Measurements from ENCODE around the gene ZNF385C. TPM values are rescaled to one million over a fixed set of nuclear protein-coding genes. Genes with fewer than 3 reads are reported as not detected.

ZNF385C gene
- total RNA-seq, 2 donors from 2014 or later: 2.3 to 11.8 TPM

- 61% methylated on average over 6 of the region's 6 CpGs for WGBS
- Histone ChIP-seq H3K27me3 (replicated peaks; ENCODE audit: insufficient read depth) (no peaks in the 10 kb centered on the region), H3K36me3 (no peaks in the 10 kb centered on the region), H3K4me1 (replicated peaks) (no peaks in the 10 kb centered on the region), H3K27ac (no peak overlapping the region), H3K9me3 (no peaks in the 10 kb centered on the region), H3K4me3 (no peak overlapping the region)
- TF ChIP-seq POLR2AphosphoS5 (IDR thresholded peaks at IDR 0.05): no peak
- TF ChIP-seq, protein P1, sequence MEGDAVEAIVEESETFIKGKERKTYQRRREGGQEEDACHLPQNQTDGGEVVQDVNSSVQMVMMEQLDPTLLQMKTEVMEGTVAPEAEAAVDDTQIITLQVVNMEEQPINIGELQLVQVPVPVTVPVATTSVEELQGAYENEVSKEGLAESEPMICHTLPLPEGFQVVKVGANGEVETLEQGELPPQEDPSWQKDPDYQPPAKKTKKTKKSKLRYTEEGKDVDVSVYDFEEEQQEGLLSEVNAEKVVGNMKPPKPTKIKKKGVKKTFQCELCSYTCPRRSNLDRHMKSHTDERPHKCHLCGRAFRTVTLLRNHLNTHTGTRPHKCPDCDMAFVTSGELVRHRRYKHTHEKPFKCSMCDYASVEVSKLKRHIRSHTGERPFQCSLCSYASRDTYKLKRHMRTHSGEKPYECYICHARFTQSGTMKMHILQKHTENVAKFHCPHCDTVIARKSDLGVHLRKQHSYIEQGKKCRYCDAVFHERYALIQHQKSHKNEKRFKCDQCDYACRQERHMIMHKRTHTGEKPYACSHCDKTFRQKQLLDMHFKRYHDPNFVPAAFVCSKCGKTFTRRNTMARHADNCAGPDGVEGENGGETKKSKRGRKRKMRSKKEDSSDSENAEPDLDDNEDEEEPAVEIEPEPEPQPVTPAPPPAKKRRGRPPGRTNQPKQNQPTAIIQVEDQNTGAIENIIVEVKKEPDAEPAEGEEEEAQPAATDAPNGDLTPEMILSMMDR (IDR thresholded peaks at IDR 0.05): no peak
- DNase-seq (ENCODE audit: low spot score): no peak
- intact Hi-C loops (cut with DNase I): no loop called here
Measured at GRCh38 chr17:42031584-42031983, 66.7 kb downstream of the ZNF385C start.

DNA sequence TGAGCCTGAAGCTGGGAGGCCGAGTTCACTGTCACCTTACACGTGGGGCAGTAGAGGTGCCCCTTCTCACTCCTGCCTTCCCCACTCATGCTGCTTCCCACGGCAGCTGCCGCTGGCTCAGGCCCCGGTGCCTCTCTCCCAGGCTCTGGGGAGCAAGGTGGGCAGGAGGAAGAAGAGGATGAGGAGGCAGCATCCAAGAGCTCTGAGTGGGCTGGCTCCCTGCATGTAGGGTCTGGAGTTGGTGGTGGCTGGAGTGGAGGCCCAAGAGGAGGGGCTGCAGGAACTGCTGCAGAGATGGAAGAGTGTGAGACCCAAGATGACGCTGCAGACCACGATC, 69.5 kb downstream of the ZNF385C start:
- H3K27me3 ChIP-seq (replicated peaks; ENCODE audit: insufficient read depth): no peaks in the 10 kb centered on the region
- intact Hi-C loops (cut with DNase I): no loop called here

DNA sequence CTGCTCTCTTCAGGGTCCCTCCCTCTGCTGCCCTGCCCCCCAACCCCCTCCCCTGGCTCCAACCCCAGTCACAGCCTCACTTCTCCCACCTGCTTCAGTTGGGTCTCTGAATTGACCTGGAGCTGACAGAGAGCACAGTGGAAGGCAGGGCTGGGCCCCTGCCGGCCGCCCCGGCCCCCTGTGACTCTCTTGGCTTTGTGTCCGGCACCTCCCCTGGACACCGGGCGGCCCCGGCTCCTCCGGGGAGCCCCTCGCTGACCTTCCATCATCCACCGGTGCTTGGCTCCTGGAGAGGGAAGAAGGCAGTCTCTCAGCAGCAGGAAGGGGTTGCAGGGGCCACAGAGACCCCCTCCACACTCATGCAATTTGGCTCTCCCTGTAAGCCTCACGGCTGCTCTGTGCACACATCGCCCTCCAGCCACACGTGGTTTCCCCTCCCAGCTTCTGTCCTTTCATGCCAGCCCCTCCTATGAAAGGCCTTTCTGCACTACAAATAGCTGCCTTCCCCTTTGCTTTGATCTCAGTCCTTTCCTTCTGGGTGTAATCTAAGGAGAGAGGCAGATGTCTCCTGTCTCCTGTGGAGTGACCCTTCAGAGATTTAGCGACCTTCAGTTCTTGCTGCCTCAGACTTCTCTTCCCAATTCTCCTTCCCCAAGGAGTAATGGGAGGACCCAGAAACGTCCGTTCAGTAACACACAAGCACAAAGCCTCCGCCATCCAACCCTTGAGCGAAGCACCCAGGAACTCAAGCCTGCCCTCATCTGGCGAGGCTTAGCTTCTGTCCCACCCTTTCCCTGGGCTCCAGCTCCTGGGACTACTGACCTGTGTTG, 70.1 kb downstream of the ZNF385C start:
- Histone ChIP-seq H3K4me1 (replicated peaks) (no peaks in the 10 kb centered on the region), H3K9me3 (no peaks in the 10 kb centered on the region), H3K4me3 (no peak overlapping the region), H3K36me3 (peaks cover 6 to 7% of the 10 kb centered on the region in 2 donors), H3K27ac (no peak overlapping the region), H3K27me3 (replicated peaks; ENCODE audit: insufficient read depth) (no peaks in the 10 kb centered on the region)
- intact Hi-C loops (cut with DNase I): no loop called here
- no peak for TF ChIP-seq POLR2AphosphoS5 (IDR thresholded peaks at IDR 0.05)
- TF ChIP-seq, protein P1 (IDR thresholded peaks at IDR 0.05): no peak
- no peak for TF ChIP-seq POLR2A (IDR thresholded peaks at IDR 0.05)
- WGBS: 58% methylated on average over 19 of the region's 19 CpGs
- no peak for DNase-seq (ENCODE audit: low spot score)

More for the DNA sequence above, 69.5 kb downstream of the ZNF385C start:
- Histone ChIP-seq H3K4me1 (replicated peaks) (no peaks in the 10 kb centered on the region), H3K27ac (no peak overlapping the region), H3K36me3 (peaks cover 0 to 3% of the 10 kb centered on the region in 2 donors), H3K9me3 (no peaks in the 10 kb centered on the region), H3K4me3 (no peak overlapping the region)
- WGBS: 79% methylated on average over 7 of the region's 7 CpGs
- TF ChIP-seq POLR2AphosphoS5 (IDR thresholded peaks at IDR 0.05): no peak
- no peak for TF ChIP-seq POLR2A (IDR thresholded peaks at IDR 0.05)
- TF ChIP-seq, protein P1 (IDR thresholded peaks at IDR 0.05): no peak
- DNase-seq (ENCODE audit: low spot score): no peak

GRCh38 chr17:42027590-42027889, 70.7 kb downstream of the ZNF385C start:
- Histone ChIP-seq H3K27me3 (replicated peaks; ENCODE audit: insufficient read depth) (no peaks in the 10 kb centered on the region), H3K36me3 (peaks cover 6 to 7% of the 10 kb centered on the region in 2 donors), H3K4me3 (no peak overlapping the region), H3K4me1 (replicated peaks) (no peaks in the 10 kb centered on the region), H3K9me3 (no peaks in the 10 kb centered on the region), H3K27ac (no peak overlapping the region)
- WGBS: 69% methylated on average over 4 of the region's 5 CpGs
- no peak for DNase-seq (ENCODE audit: low spot score)
- TF ChIP-seq POLR2AphosphoS5 (IDR thresholded peaks at IDR 0.05) (no peak), POLR2A (IDR thresholded peaks at IDR 0.05) (no peak)
- TF ChIP-seq, protein P1 (IDR thresholded peaks at IDR 0.05): no peak
- intact Hi-C loops (cut with DNase I): no loop called here

All from prostate gland (tissue), 2 donors.